Dendritic cell treated with granulocyte-macrophage colony-stimulating factor and Interleukin-4, amounts not matched to agents 40 ng/mL and 50 ng/mL, for 4 days (primary cell): Measurements from ENCODE around the gene SPINK4.

Source experiments
- H3K27ac Mint-ChIP-seq: one replicate; pipeline ENCODE4 v1.8.0; 2022; ENCODE audit warnings: mild to moderate bottlenecking, mixed read lengths
- H3K27me3 Mint-ChIP-seq: one replicate; pipeline ENCODE4 v1.8.0; 2022; ENCODE audit warnings: mild to moderate bottlenecking, mixed read lengths
- H3K36me3 Mint-ChIP-seq: one replicate; pipeline ENCODE4 v1.8.0; 2022; ENCODE audit warnings: low read depth, mixed read lengths
- H3K4me1 Mint-ChIP-seq: one replicate; pipeline ENCODE4 v1.8.0; 2022; ENCODE audit warnings: low read depth, mixed read lengths
- H3K4me3 Mint-ChIP-seq: one replicate; pipeline ENCODE4 v1.8.0; 2022; ENCODE audit warnings: mild to moderate bottlenecking, moderate library complexity, mixed read lengths
- H3K9me3 Mint-ChIP-seq: one replicate; pipeline ENCODE4 v1.8.0; 2022; ENCODE audit warnings: mixed read lengths
- intact Hi-C: fragments of 100-400 bp; cut with micrococcal nuclease; formaldehyde crosslinking; loops from one replicate; pipeline ENCODE4 v1.15.0; 2022

The SPINK4 gene

GRCh38 chr9:33234511-33235467 is 5.2 kb upstream of the SPINK4 start:
- Mint-ChIP-seq H3K4me3 (no peak overlapping the region), H3K36me3 (no peaks in the 10 kb centered on the region), H3K4me1 (peaks cover 21% of the 10 kb centered on the region), H3K27me3 (peaks cover 2% of the 10 kb centered on the region), H3K27ac (no peak overlapping the region), H3K9me3 (no peaks in the 10 kb centered on the region)
- intact Hi-C loops, result no loop called here

- Mint-ChIP-seq H3K4me3 (no peak overlapping the region), H3K9me3 (no peaks in the 10 kb centered on the region), H3K4me1 (peaks cover 21% of the 10 kb centered on the region), H3K27me3 (peaks cover 2% of the 10 kb centered on the region), H3K36me3 (no peaks in the 10 kb centered on the region), H3K27ac (no peak overlapping the region)
- intact Hi-C loops, result no loop called here
Measured at GRCh38 chr9:33236571-33236970, 3.4 kb upstream of the SPINK4 start.

GRCh38 chr9:33241298-33241697 is 1.3 kb downstream of the SPINK4 start:
- intact Hi-C loops, result no loop called here
- Mint-ChIP-seq H3K9me3 (no peaks in the 10 kb centered on the region), H3K36me3 (no peaks in the 10 kb centered on the region)

GRCh38 chr9:33242609-33243134 is 2.7 kb downstream of the SPINK4 start:
- Mint-ChIP-seq H3K27ac (no peak overlapping the region), H3K36me3 (peaks cover 4% of the 10 kb centered on the region), H3K9me3 (no peaks in the 10 kb centered on the region), H3K4me1 (no peaks in the 10 kb centered on the region), H3K27me3 (no peaks in the 10 kb centered on the region), H3K4me3 (no peak overlapping the region)
- intact Hi-C loops, result no loop called here

More at GRCh38 chr9:33241298-33241697, 1.3 kb downstream of the SPINK4 start:
- Mint-ChIP-seq H3K27me3 (peaks cover 1% of the 10 kb centered on the region), H3K27ac (no peak overlapping the region), H3K4me3 (no peak overlapping the region), H3K4me1 (no peaks in the 10 kb centered on the region)

- intact Hi-C loops, result no loop called here
- Mint-ChIP-seq H3K27ac (no peak overlapping the region), H3K27me3 (no peaks in the 10 kb centered on the region), H3K36me3 (peaks cover 16% of the 10 kb centered on the region), H3K4me1 (no peaks in the 10 kb centered on the region), H3K9me3 (no peaks in the 10 kb centered on the region), H3K4me3 (no peak overlapping the region)
Measured at GRCh38 chr9:33244137-33244784, 4.3 kb downstream of the SPINK4 start.

GRCh38 chr9:33245341-33245740 is 5.4 kb downstream of the SPINK4 start:
- Mint-ChIP-seq H3K9me3 (no peaks in the 10 kb centered on the region), H3K27ac (no peak overlapping the region)

GRCh38 chr9:33246269-33246860 is 6.4 kb downstream of the SPINK4 start:
- Mint-ChIP-seq H3K27me3 (no peaks in the 10 kb centered on the region), H3K27ac (no peak overlapping the region), H3K4me3 (no peak overlapping the region), H3K36me3 (peaks cover 31% of the 10 kb centered on the region), H3K4me1 (peaks cover 6% of the 10 kb centered on the region), H3K9me3 (no peaks in the 10 kb centered on the region)
- intact Hi-C loops, result no loop called here

More at GRCh38 chr9:33245341-33245740, 5.4 kb downstream of the SPINK4 start:
- H3K27me3 Mint-ChIP-seq, result no peaks in the 10 kb centered on the region
- H3K4me3 Mint-ChIP-seq, result no peak overlapping the region
- H3K4me1 Mint-ChIP-seq, result no peaks in the 10 kb centered on the region
- intact Hi-C loops, result no loop called here
- H3K36me3 Mint-ChIP-seq, result peaks cover 23% of the 10 kb centered on the region

GRCh38 chr9:33248606-33249005 is 8.6 kb downstream of the SPINK4 start:
- H3K4me3 Mint-ChIP-seq, result no peak overlapping the region
- H3K27me3 Mint-ChIP-seq, result no peaks in the 10 kb centered on the region
- H3K27ac Mint-ChIP-seq, result no peak overlapping the region
- no peaks in the 10 kb centered on the region for H3K9me3 Mint-ChIP-seq
- intact Hi-C loops, result no loop called here
- peaks cover 13% of the 10 kb centered on the region for H3K4me1 Mint-ChIP-seq
- H3K36me3 Mint-ChIP-seq, result peaks cover 47% of the 10 kb centered on the region

GRCh38 chr9:33249087-33249658 is 9.2 kb downstream of the SPINK4 start:
- H3K9me3 Mint-ChIP-seq, result no peaks in the 10 kb centered on the region
- H3K4me3 Mint-ChIP-seq, result no peak overlapping the region
- H3K4me1 Mint-ChIP-seq, result peaks cover 13% of the 10 kb centered on the region
- no peaks in the 10 kb centered on the region for H3K27me3 Mint-ChIP-seq
- intact Hi-C loops, result no loop called here
- peak overlapping the region; percentile 20 for H3K27ac Mint-ChIP-seq
- peaks cover 53% of the 10 kb centered on the region for H3K36me3 Mint-ChIP-seq

GRCh38 chr9:33249983-33250382 is 10.0 kb downstream of the SPINK4 start:
- intact Hi-C loops, result no loop called here
- Mint-ChIP-seq H3K9me3 (no peaks in the 10 kb centered on the region), H3K36me3 (peaks cover 61% of the 10 kb centered on the region)

GRCh38 chr9:33250458-33250995 is 10.6 kb downstream of the SPINK4 start:
- peaks cover 13% of the 10 kb centered on the region for H3K4me1 Mint-ChIP-seq
- intact Hi-C loops, result no loop called here
- H3K4me3 Mint-ChIP-seq, result no peak overlapping the region
- peaks cover 66% of the 10 kb centered on the region for H3K36me3 Mint-ChIP-seq
- no peaks in the 10 kb centered on the region for H3K27me3 Mint-ChIP-seq
- no peaks in the 10 kb centered on the region for H3K9me3 Mint-ChIP-seq
- H3K27ac Mint-ChIP-seq, result peak overlapping the region; percentile 14

More at GRCh38 chr9:33249983-33250382, 10.0 kb downstream of the SPINK4 start:
- H3K27me3 Mint-ChIP-seq, result no peaks in the 10 kb centered on the region
- peaks cover 13% of the 10 kb centered on the region for H3K4me1 Mint-ChIP-seq
- no peak overlapping the region for H3K4me3 Mint-ChIP-seq
- peak overlapping the region; percentile 20 for H3K27ac Mint-ChIP-seq

- Mint-ChIP-seq H3K4me3 (no peak overlapping the region), H3K9me3 (no peaks in the 10 kb centered on the region), H3K27ac (no peak overlapping the region), H3K4me1 (peaks cover 21% of the 10 kb centered on the region), H3K27me3 (no peaks in the 10 kb centered on the region), H3K36me3 (peaks cover 87% of the 10 kb centered on the region)
- intact Hi-C loops, result no loop called here
Measured at GRCh38 chr9:33254211-33254610, 14.2 kb downstream of the SPINK4 start.

GRCh38 chr9:33255014-33255413 is 15.0 kb downstream of the SPINK4 start:
- Mint-ChIP-seq H3K27me3 (no peaks in the 10 kb centered on the region), H3K36me3 (peaks cover 88% of the 10 kb centered on the region), H3K4me3 (no peak overlapping the region), H3K27ac (no peak overlapping the region), H3K4me1 (peaks cover 22% of the 10 kb centered on the region), H3K9me3 (no peaks in the 10 kb centered on the region)
- intact Hi-C loops, result no loop called here
